ENCODE measurements around the gene TBCK. TPM values are rescaled to one million over a fixed set of nuclear protein-coding genes. Genes with fewer than 3 reads are reported as not detected.

The TBCK gene
- total and polyA plus RNA-seq, 2 of the 13 experiments (the other 11 are each of a cell fraction or from before 2014, with no cell fraction given), result 51.0 to 62.4 TPM

DNA sequence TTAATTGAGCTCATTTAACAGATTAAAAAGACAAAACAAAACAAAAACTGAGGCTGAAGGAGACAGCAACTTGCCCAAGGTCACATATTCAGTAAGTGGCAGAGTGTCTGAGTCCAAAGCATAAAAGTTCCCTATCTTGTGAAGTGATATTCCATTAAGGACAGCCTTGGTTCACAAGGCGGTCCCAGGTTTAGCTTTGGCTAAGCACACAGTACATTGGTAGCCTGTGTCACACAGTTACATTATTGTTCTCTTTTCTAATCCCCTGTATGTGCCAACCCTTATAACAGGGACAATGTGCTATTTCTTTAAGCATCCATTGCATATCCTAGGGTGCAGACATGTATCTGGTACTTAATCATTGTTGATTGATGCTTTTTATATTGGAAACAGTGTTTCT lies 280.8 kb downstream of the TBCK start (continued):
- TF ChIP-seq E2F2 (CRISPR knock-in tag; IDR thresholded peaks at IDR 0.05; ENCODE audit: borderline replicate concordance) (no peak), FOSL1 (CRISPR knock-in tag; IDR thresholded peaks at IDR 0.05; ENCODE audit: borderline replicate concordance) (no peak), GFI1 (CRISPR knock-in tag; IDR thresholded peaks at IDR 0.05; ENCODE audit: borderline replicate concordance) (no peak), SP4 (CRISPR knock-in tag; IDR thresholded peaks at IDR 0.05) (no peak), ZC3H4 (CRISPR knock-in tag; IDR thresholded peaks at IDR 0.05; ENCODE audit: borderline replicate concordance) (no peak), MBNL3 (CRISPR knock-in tag; conservative IDR thresholded peaks at IDR 0.05) (no peak), ZNF704 (CRISPR knock-in tag; IDR thresholded peaks at IDR 0.05; ENCODE audit: borderline replicate concordance) (no peak), ZFP1 (CRISPR knock-in tag; IDR thresholded peaks at IDR 0.05) (no peak), IKZF1 (IDR thresholded peaks at IDR 0.05) (no peak), CAMTA2 (CRISPR knock-in tag; IDR thresholded peaks at IDR 0.05; ENCODE audit: borderline replicate concordance) (no peak), ZNF12 (CRISPR knock-in tag; IDR thresholded peaks at IDR 0.05) (peak; percentile 62; the same call in 1 of the 2 replicates), SPEN (CRISPR knock-in tag; IDR thresholded peaks at IDR 0.05; ENCODE audit: low read depth) (no peak), HNF4A (CRISPR knock-in tag; IDR thresholded peaks at IDR 0.05) (peak; percentile 33; the same call in 1 of the 2 replicates), SMAD1 (CRISPR knock-in tag; IDR thresholded peaks at IDR 0.05; ENCODE audit: borderline replicate concordance, low read depth) (no peak), ZMYM4 (CRISPR knock-in tag; IDR thresholded peaks at IDR 0.05) (0 out of 2 replicates have a peak, but pooled peaks have one; percentile 10), SETDB1 (CRISPR knock-in tag; IDR thresholded peaks at IDR 0.05; ENCODE audit: borderline replicate concordance) (no peak), ZFP82 (CRISPR knock-in tag; IDR thresholded peaks at IDR 0.05; ENCODE audit: borderline replicate concordance) (no peak), RBFOX2 (IDR thresholded peaks at IDR 0.05; ENCODE audit: low read depth, low read length) (no peak), TSC22D2 (CRISPR knock-in tag; IDR thresholded peaks at IDR 0.05; ENCODE audit: borderline replicate concordance) (no peak), HNRNPLL (IDR thresholded peaks at IDR 0.05; ENCODE audit: low read depth, low read length, poor library complexity, severe bottlenecking) (no peak), ZNF251 (CRISPR knock-in tag; IDR thresholded peaks at IDR 0.05) (no peak), JDP2 (CRISPR knock-in tag; IDR thresholded peaks at IDR 0.05; ENCODE audit: borderline replicate concordance) (no peak), RFX3 (CRISPR knock-in tag; IDR thresholded peaks at IDR 0.05) (no peak), ZSCAN12 (CRISPR knock-in tag; IDR thresholded peaks at IDR 0.05) (no peak), TBL1XR1 (IDR thresholded peaks at IDR 0.05; ENCODE audit: borderline replicate concordance, low read length, partially characterized antibody) (no peak), ZNF530 (CRISPR knock-in tag; IDR thresholded peaks at IDR 0.05; ENCODE audit: low read depth) (no peak), AGO1 (IDR thresholded peaks at IDR 0.05; ENCODE audit: low read depth, low read length, poor library complexity, severe bottlenecking) (no peak)
- TF ChIP-seq, protein P1, sequence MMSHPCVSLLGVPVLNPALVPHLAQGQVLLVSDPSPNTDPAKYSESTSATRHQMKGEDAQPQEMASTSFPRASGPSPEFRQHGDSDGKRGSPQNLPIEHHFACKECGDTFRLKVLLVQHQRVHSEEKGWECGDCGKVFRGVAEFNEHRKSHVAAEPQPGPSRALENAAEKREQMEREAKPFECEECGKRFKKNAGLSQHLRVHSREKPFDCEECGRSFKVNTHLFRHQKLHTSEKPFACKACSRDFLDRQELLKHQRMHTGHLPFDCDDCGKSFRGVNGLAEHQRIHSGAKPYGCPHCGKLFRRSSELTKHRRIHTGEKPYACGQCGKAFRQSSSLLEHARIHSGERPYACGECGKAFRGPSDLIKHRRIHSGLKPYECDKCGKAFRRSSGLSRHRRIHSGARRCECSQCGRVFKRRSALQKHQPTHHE (CRISPR knock-in tag; IDR thresholded peaks at IDR 0.05; ENCODE audit: borderline replicate concordance), result no peak
- TF ChIP-seq, protein P2, sequence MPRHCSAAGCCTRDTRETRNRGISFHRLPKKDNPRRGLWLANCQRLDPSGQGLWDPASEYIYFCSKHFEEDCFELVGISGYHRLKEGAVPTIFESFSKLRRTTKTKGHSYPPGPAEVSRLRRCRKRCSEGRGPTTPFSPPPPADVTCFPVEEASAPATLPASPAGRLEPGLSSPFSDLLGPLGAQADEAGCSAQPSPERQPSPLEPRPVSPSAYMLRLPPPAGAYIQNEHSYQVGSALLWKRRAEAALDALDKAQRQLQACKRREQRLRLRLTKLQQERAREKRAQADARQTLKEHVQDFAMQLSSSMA (CRISPR knock-in tag; IDR thresholded peaks at IDR 0.05), result no peak
